NT2/D1 (cell line): ENCODE data around the gene GCLC.

Source experiments
- DNase-seq: peaks from one replicate; pipeline ENCODE4 v3.0.0-alpha.2; 2011; ENCODE audit warnings: low read depth, low spot score
- H3K27me3 ChIP-seq: 2 replicates; pipeline ENCODE4 v1.6.0; 2011; ENCODE audit warnings: mild to moderate bottlenecking; ENCODE audit not compliant: insufficient read length, insufficient read depth
- H3K36me3 ChIP-seq: 2 replicates; pipeline ENCODE4 v1.6.1; 2011; ENCODE audit warnings: mild to moderate bottlenecking, low read length, mixed read lengths; ENCODE audit not compliant: insufficient read depth, insufficient read length
- H3K4me1 ChIP-seq: 2 replicates; pipeline ENCODE4 v1.5.1; 2011; ENCODE audit not compliant: insufficient read depth, insufficient read length
- H3K4me3 ChIP-seq: 2 replicates; pipeline ENCODE4 v1.5.1; 2011; ENCODE audit warnings: low read depth; ENCODE audit not compliant: insufficient read length
- H3K9ac ChIP-seq: 2 replicates; pipeline ENCODE4 v1.6.0; 2011; ENCODE audit warnings: low read depth; ENCODE audit not compliant: insufficient read length
- H3K9me3 ChIP-seq: 2 replicates; pipeline ENCODE4 v1.5.1; 2011; ENCODE audit warnings: mild to moderate bottlenecking, low read length; ENCODE audit not compliant: insufficient read depth
- SUZ12 ChIP-seq: IDR thresholded peaks from 2 replicates; pipeline ENCODE4 v1.6.1; 2011; ENCODE audit not compliant: insufficient read length, insufficient read depth; ENCODE audit errors: extremely low read depth
- YY1 ChIP-seq: IDR thresholded peaks from 2 replicates; pipeline ENCODE4 v1.6.1; 2011; ENCODE audit not compliant: insufficient read length, insufficient read depth
- ZNF274 ChIP-seq: IDR thresholded peaks from 2 replicates; pipeline ENCODE4 v1.6.1; 2011; ENCODE audit warnings: mild to moderate bottlenecking, low read depth, low read length

The GCLC gene

DNA sequence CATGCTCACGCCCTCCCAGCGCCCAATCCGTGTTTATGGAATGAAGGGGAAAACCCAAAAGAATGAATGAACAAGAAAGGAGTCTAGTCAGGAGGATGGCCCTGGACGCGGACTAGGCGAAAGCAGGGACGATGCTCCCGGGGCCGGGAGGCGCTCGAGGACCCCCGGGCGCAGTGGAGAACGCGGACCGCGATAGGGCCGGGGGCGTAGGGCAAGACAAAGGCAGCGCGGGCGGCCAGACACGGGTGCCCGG lies 758 bp downstream of the GCLC start:
- TF ChIP-seq SUZ12 (no peak), ZNF274 (no peak), YY1 (no peak)
- peaks cover 7% of the 10 kb centered on the region; the same call in 1 of the 2 replicates for H3K9me3 ChIP-seq
- H3K36me3 ChIP-seq: peaks cover under 1% of the 10 kb centered on the region
- H3K9ac ChIP-seq: peak overlapping the region; percentile 97
- peaks cover 2% of the 10 kb centered on the region for H3K4me1 ChIP-seq
- peaks cover 24% of the 10 kb centered on the region for H3K27me3 ChIP-seq
- peak overlapping the region; percentile 84 for H3K4me3 ChIP-seq
- no peak for DNase-seq

- Histone ChIP-seq H3K9me3 (peaks cover 6% of the 10 kb centered on the region; the same call in 1 of the 2 replicates), H3K4me3 (peak overlapping the region; percentile 84), H3K27me3 (peaks cover 24% of the 10 kb centered on the region), H3K4me1 (peaks cover under 1% of the 10 kb centered on the region), H3K36me3 (peaks cover 4% of the 10 kb centered on the region), H3K9ac (peak overlapping the region; percentile 97)
- TF ChIP-seq ZNF274: no peak
- no peak for TF ChIP-seq YY1
- TF ChIP-seq SUZ12: no peak
- DNase-seq: no peak
Observed at GRCh38 chr6:53543359-53544216, 1.3 kb downstream of the GCLC start.

DNA sequence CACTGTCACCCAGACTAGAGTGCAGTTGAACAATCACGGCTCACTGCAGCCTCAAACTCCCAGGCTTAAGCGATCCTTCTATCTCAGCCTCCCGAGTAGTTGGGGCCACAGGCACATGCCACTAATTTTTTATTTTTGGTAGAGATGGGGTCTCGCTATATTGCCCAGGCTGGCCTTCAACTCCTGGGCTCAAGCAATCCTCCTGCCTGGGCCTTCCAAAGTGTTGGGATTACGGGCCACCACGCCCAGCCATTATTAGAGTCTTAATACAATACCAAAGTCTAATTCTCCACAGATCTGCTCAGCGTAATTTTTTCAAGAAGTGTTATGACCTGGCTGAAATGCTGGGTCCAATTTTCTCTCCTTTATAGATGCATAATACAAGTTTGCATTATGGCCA lies 3.0 kb downstream of the GCLC start:
- Histone ChIP-seq H3K9ac (no peak overlapping the region), H3K4me1 (no peaks in the 10 kb centered on the region), H3K27me3 (peaks cover 18% of the 10 kb centered on the region), H3K9me3 (0 out of 2 replicates have a peak, but pooled peaks cover 6% of the 10 kb centered on the region), H3K4me3 (no peak overlapping the region), H3K36me3 (peaks cover 4% of the 10 kb centered on the region)
- no peak for DNase-seq
- TF ChIP-seq ZNF274 (no peak), SUZ12 (no peak), YY1 (no peak)

GRCh38 chr6:53540129-53540692 lies 4.7 kb downstream of the GCLC start:
- Histone ChIP-seq H3K4me1 (no peaks in the 10 kb centered on the region), H3K9ac (no peak overlapping the region), H3K36me3 (peaks cover 4% of the 10 kb centered on the region), H3K9me3 (0 out of 2 replicates have a peak, but pooled peaks cover under 1% of the 10 kb centered on the region), H3K27me3 (peaks cover 1% of the 10 kb centered on the region), H3K4me3 (no peak overlapping the region)
- no peak for DNase-seq
- TF ChIP-seq SUZ12 (no peak), YY1 (no peak), ZNF274 (no peak)

GRCh38 chr6:53539561-53539960 lies 5.3 kb downstream of the GCLC start:
- Histone ChIP-seq H3K9me3 (no peaks in the 10 kb centered on the region), H3K27me3 (no peaks in the 10 kb centered on the region), H3K36me3 (peaks cover 4% of the 10 kb centered on the region), H3K4me3 (no peak overlapping the region), H3K9ac (no peak overlapping the region), H3K4me1 (no peaks in the 10 kb centered on the region)
- no peak for TF ChIP-seq SUZ12
- TF ChIP-seq YY1: no peak
- no peak for TF ChIP-seq ZNF274
- DNase-seq: no peak

DNA sequence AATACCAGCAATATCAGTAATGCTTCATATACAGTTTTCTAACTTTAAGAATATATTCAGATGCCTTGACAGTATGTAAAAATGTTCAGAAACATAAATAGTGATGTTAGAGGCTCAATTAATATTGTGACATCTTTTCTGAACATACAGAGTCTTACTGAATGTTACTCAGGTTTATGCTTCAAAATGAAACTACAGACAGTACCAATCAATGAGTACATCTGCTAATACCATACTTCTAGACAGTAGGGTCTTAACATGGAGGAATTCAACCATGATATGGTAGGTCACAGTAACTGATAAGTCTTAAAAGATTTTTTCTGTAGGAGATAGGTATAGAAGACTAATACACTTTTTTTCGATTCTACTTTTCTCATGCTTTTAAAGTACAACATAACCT lies 8.3 kb downstream of the GCLC start:
- no peak overlapping the region for H3K4me3 ChIP-seq
- no peak for DNase-seq
- H3K9me3 ChIP-seq: no peaks in the 10 kb centered on the region
- no peaks in the 10 kb centered on the region for H3K27me3 ChIP-seq
- no peak overlapping the region for H3K9ac ChIP-seq
- TF ChIP-seq ZNF274: no peak
- no peak for TF ChIP-seq SUZ12
- no peak for TF ChIP-seq YY1
- H3K4me1 ChIP-seq: no peaks in the 10 kb centered on the region
- H3K36me3 ChIP-seq: peaks cover 4% of the 10 kb centered on the region

- H3K9ac ChIP-seq: no peak overlapping the region
- no peak for TF ChIP-seq ZNF274
- no peak for TF ChIP-seq YY1
- no peak for TF ChIP-seq SUZ12
- no peaks in the 10 kb centered on the region for H3K4me1 ChIP-seq
- H3K27me3 ChIP-seq: no peaks in the 10 kb centered on the region
- no peaks in the 10 kb centered on the region for H3K9me3 ChIP-seq
- H3K36me3 ChIP-seq: no peaks in the 10 kb centered on the region
- H3K4me3 ChIP-seq: no peak overlapping the region
- DNase-seq: no peak
Observed at GRCh38 chr6:53532942-53533341, 12.0 kb downstream of the GCLC start.
